ENCODE data around the gene LHB. TPM values are rescaled to one million over a fixed set of nuclear protein-coding genes. Genes with fewer than 3 reads are reported as not detected.

The LHB gene
- total RNA-seq, 1 experiment from 2014 or later: not detected

GRCh38 chr19:49014123-49014869 is 2.6 kb downstream of the LHB start:
- peak; percentile 28 for DNase-seq (ENCODE audit: low spot score)

GRCh38 chr19:49011194-49011593 is 5.7 kb downstream of the LHB start:
- DNase-seq (ENCODE audit: low spot score): no peak

GRCh38 chr19:49010453-49010852 is 6.4 kb downstream of the LHB start:
- no peak for DNase-seq (ENCODE audit: low spot score)

- no peak for DNase-seq (ENCODE audit: low spot score)
Observed at GRCh38 chr19:49009828-49010227, 7.1 kb downstream of the LHB start.

GRCh38 chr19:49006905-49007304 is 10.0 kb downstream of the LHB start:
- no peak for DNase-seq (ENCODE audit: low spot score)

- no peak for DNase-seq (ENCODE audit: low spot score)
Observed at GRCh38 chr19:49004964-49005614, 11.8 kb downstream of the LHB start.

GRCh38 chr19:49004133-49004532 is 12.8 kb downstream of the LHB start:
- no peak for DNase-seq (ENCODE audit: low spot score)

GRCh38 chr19:48999481-49000325 is 17.2 kb downstream of the LHB start:
- peak; percentile 61 for DNase-seq (ENCODE audit: low spot score)

GRCh38 chr19:48997972-48998371 is 18.9 kb downstream of the LHB start:
- DNase-seq (ENCODE audit: low spot score): no peak

- no peak for DNase-seq (ENCODE audit: low spot score)
Observed at GRCh38 chr19:48994035-48994386, 22.9 kb downstream of the LHB start.

GRCh38 chr19:48993175-48994034 is 23.5 kb downstream of the LHB start, which contains the start of the genes GYS1 and RUVBL2:
Gene GYS1, minus strand, starts transcription at chr19:48993309. Its CDS starts 197 bp downstream, at chr19:48993112.
Gene RUVBL2, plus strand, starts transcription at chr19:48993887. Its CDS starts 25 bp downstream, at chr19:48993912.
- peak; percentile 100 for DNase-seq (ENCODE audit: low spot score)

GRCh38 chr19:48992581-48993174 is 24.2 kb downstream of the LHB start:
- DNase-seq (ENCODE audit: low spot score): no peak

- DNase-seq (ENCODE audit: low spot score): peak; percentile 74
Observed at GRCh38 chr19:48991873-48992580, 24.9 kb downstream of the LHB start.

GRCh38 chr19:48991011-48991609 is 25.8 kb downstream of the LHB start:
- DNase-seq (ENCODE audit: low spot score): no peak

GRCh38 chr19:48990400-48990799 is 26.5 kb downstream of the LHB start:
- DNase-seq (ENCODE audit: low spot score): no peak

- no peak for DNase-seq (ENCODE audit: low spot score)
Observed at GRCh38 chr19:48989701-48990291, 27.1 kb downstream of the LHB start.

GRCh38 chr19:48988860-48989259 is 28.0 kb downstream of the LHB start:
- DNase-seq (ENCODE audit: low spot score): no peak

- DNase-seq (ENCODE audit: low spot score): no peak
Observed at GRCh38 chr19:48988286-48988685, 28.6 kb downstream of the LHB start.

- no peak for DNase-seq (ENCODE audit: low spot score)
Observed at GRCh38 chr19:48987323-48987722, 29.6 kb downstream of the LHB start.

- DNase-seq (ENCODE audit: low spot score): no peak
Observed at GRCh38 chr19:48986211-48986610, 30.7 kb downstream of the LHB start.

Measured in H4 (cell line).